Endothelial cell of umbilical vein (primary cell): ENCODE results near the gene KIAA1549. TPM values are rescaled to one million over a fixed set of nuclear protein-coding genes. Genes with fewer than 3 reads are reported as not detected.
A peak's percentile ranks its signal among the peaks of the same experiment; 100 is the strongest.

Source experiments
- BruUV-seq: library from RNA; stranded (reverse); fragments of 400-500 nt; replicated peaks from 2 replicates; lab custom pipeline; 2021; lab: Mats Ljungman, UMichigan
- CTCF ChIA-PET: fragments of 300-600, 350-600 bp; sonication (Branson Sonifier 250); formaldehyde crosslinking; loops from one replicate; lab custom pipeline; 2021; ENCODE audit warnings: antibody characterized with exemption, inconsistent platforms; lab: Charles Lee
- POLR2A ChIA-PET: fragments of 300-600, 350-600 bp; sonication (Branson Sonifier 250); formaldehyde crosslinking; loops from one replicate; lab custom pipeline; 2021; ENCODE audit warnings: antibody characterized with exemption, inconsistent platforms; lab: Charles Lee
- DNase-seq: peaks from one replicate; pipeline ENCODE4 v3.0.0-alpha.2; 2011; ENCODE audit warnings: low read depth, low spot score
- FAIRE-seq: peaks from 2 replicates; lab custom pipeline; 2011; peaks lifted over from hg19 to GRCh38; lab: Jason Lieb, UNC
- H2AFZ ChIP-seq: 2 replicates; pipeline ENCODE4 v1.6.0; 2012; ENCODE audit warnings: low read depth, low read length, control low read depth, inconsistent platforms
- H3K27ac ChIP-seq: 2 replicates; pipeline ENCODE4 v1.5.1; 2011; ENCODE audit warnings: low read depth, mild to moderate bottlenecking, control low read depth, low read length, moderate library complexity; ENCODE audit not compliant: insufficient read depth
- H3K27me3 ChIP-seq, 2 experiments: 2 replicates each; pipeline versions ENCODE4 v1.6.0 to v1.6.1; 2011; ENCODE audit warnings: low read length in 2 of 2, mixed read lengths in 1 of 2; ENCODE audit not compliant: control insufficient read depth in 2 of 2, insufficient read depth in 2 of 2
- H3K36me3 ChIP-seq, 2 experiments: 2 replicates in 1 of 2; 3 replicates in 1 of 2; pipeline ENCODE4 v1.5.1; 2011; ENCODE audit warnings: low read length in 2 of 2, mild to moderate bottlenecking in 1 of 2, moderate library complexity in 1 of 2; ENCODE audit not compliant: control insufficient read depth in 2 of 2, insufficient read depth in 2 of 2; ENCODE audit errors: extremely low read depth in 1 of 2
- H3K4me1 ChIP-seq: 3 replicates; pipeline ENCODE4 v1.5.1; 2011; ENCODE audit warnings: mild to moderate bottlenecking, low read length; ENCODE audit not compliant: control insufficient read depth, insufficient read depth; ENCODE audit errors: extremely low read depth
- H3K4me2 ChIP-seq: 2 replicates; pipeline ENCODE4 v1.6.1; 2011; ENCODE audit warnings: low read length, control low read depth, mixed read lengths; ENCODE audit not compliant: insufficient read depth
- H3K4me3 ChIP-seq, 3 experiments: fragments of 200-600 bp in 1 of 3; sonication (generic), shearing (Covaris generic) in 1 of 3; replicated peaks in 1 of 3; 2 replicates each; pipeline ENCODE4 v1.5.1; 2011 to 2016; ENCODE audit warnings: control low read depth in 3 of 3, low read length in 3 of 3, mild to moderate bottlenecking in 2 of 3, inconsistent platforms in 1 of 3, low read depth in 1 of 3, moderate library complexity in 1 of 3; ENCODE audit not compliant: insufficient read depth in 1 of 3
- H3K79me2 ChIP-seq: 2 replicates; pipeline ENCODE4 v1.6.0; 2012; ENCODE audit warnings: low read length, inconsistent platforms; ENCODE audit not compliant: control insufficient read depth, insufficient read depth
- H3K9ac ChIP-seq: replicated peaks from 2 replicates; pipeline ENCODE3; 2011; ENCODE audit warnings: low read length, control low read depth; ENCODE audit not compliant: insufficient read depth; ENCODE audit errors: extremely low read depth
- H3K9me1 ChIP-seq: replicated peaks from 3 replicates; pipeline ENCODE4 v1.6.0; 2011; ENCODE audit warnings: mild to moderate bottlenecking, low read length; ENCODE audit not compliant: control insufficient read depth, insufficient read depth; ENCODE audit errors: extremely low read depth
- H3K9me3 ChIP-seq: replicated peaks from 2 replicates; pipeline ENCODE4 v1.5.1; 2012; ENCODE audit warnings: low read length, inconsistent platforms; ENCODE audit not compliant: control insufficient read depth, insufficient read depth
- H4K20me1 ChIP-seq: replicated peaks from 2 replicates; pipeline ENCODE3; 2011; ENCODE audit warnings: mild to moderate bottlenecking, low read length; ENCODE audit not compliant: control insufficient read depth, insufficient read depth; ENCODE audit errors: extremely low read depth
- CTCF ChIP-seq, 2 donors: IDR thresholded peaks; 1 replicate in 1 of 2; 2 replicates in 1 of 2; pipeline ENCODE4 v1.5.1; 2011; ENCODE audit warnings: low read length in 2 of 2, mild to moderate bottlenecking in 2 of 2, moderate library complexity in 2 of 2, control low read depth in 1 of 2, inconsistent platforms in 1 of 2, low read depth in 1 of 2; ENCODE audit not compliant: insufficient read depth in 1 of 2; ENCODE audit errors: extremely low read depth in 1 of 2
- GATA2 ChIP-seq: IDR thresholded peaks from 2 replicates; pipeline ENCODE4 v1.7.0; 2011; ENCODE audit warnings: low read depth, mild to moderate bottlenecking, moderate library complexity, mixed read lengths, low read length; ENCODE audit not compliant: insufficient read length, insufficient read depth
- MYC ChIP-seq: IDR thresholded peaks from one replicate; pipeline ENCODE4 v1.6.1; 2011; ENCODE audit warnings: mild to moderate bottlenecking, low read depth, low read length
- POLR2A ChIP-seq: IDR thresholded peaks from 2 replicates; pipeline ENCODE4 v1.6.1; 2012; ENCODE audit warnings: low read depth, mild to moderate bottlenecking, control low read depth, low read length
- dilution Hi-C: fragments of 300-500 bp; cut with MboI; formaldehyde crosslinking; loops from one replicate; pipeline ENCODE4 v1.15.0; 2019; ENCODE audit warnings: low sequenced_read_pairs; ENCODE audit not compliant: extremely low pct_ligation_motif_present
- intact Hi-C: fragments of 100-400 bp; cut with micrococcal nuclease; formaldehyde crosslinking; loops from one replicate; pipeline ENCODE4 v1.10.0; 2022
- polyA plus RNA-seq, 4 experiments: library from polyadenylated mRNA; depleted of rRNA in 3 of 4; stranded (reverse) in 3 of 4; unstranded in 1 of 4; fragments of >200 nt; gene quantifications; 2 replicates each; pipeline versions ENCODE4 v1.2.1 to v1.2.3, GENCODE V29; 2011 to 2012; ENCODE audit warnings: missing spikeins in 1 of 4
- total RNA-seq: library from RNA; stranded (reverse); gene quantifications from 2 replicates; pipeline ENCODE4 v1.2.3, GENCODE V29; 2021

Gene KIAA1549
- total and polyA plus RNA-seq, 2 donors (not counting 3 experiments of a cell fraction or from before 2014, with no cell fraction given), result 4.6 to 10.9 TPM

GRCh38 chr7:138954545-138955475 is 26.4 kb downstream of the KIAA1549 start:
- DNase-seq, result peak; percentile 18
- Histone ChIP-seq H3K4me3 (no peak overlapping the region), H3K36me3 (no peaks in the 10 kb centered on the region), H3K27ac (no peak overlapping the region), H3K27me3 (no peaks in the 10 kb centered on the region), H3K9me1 (no peaks in the 10 kb centered on the region), H3K4me2 (no peak overlapping the region), H3K9ac (no peak overlapping the region), H3K9me3 (no peaks in the 10 kb centered on the region), H2AFZ (no peak overlapping the region), H3K79me2 (peaks cover 18% of the 10 kb centered on the region), H4K20me1 (no peaks in the 10 kb centered on the region), H3K4me1 (peaks cover 5% of the 10 kb centered on the region)
- ChIA-PET POLR2A (no interaction called here), CTCF (interaction anchor here (1.8 kb wide), 1 partner anchor 24 kb away, joined by 6 read pairs; no protein-coding TSS in a partner anchor)
- dilution Hi-C loops (no loop called here), intact Hi-C loops (no loop called here)
- FAIRE-seq, result no peak
- no TSS peak for BruUV-seq
- TF ChIP-seq CTCF (IDR thresholded peaks at IDR 0.05; ENCODE audit: extremely low read depth in 1 of 2, insufficient read depth in 1 of 2, low read depth in 1 of 2, low read length in 2 of 2), result no peak
- no peak for TF ChIP-seq MYC
- no peak for TF ChIP-seq GATA2
- no peak for TF ChIP-seq POLR2A
